ENCODE results near the gene SORCS2. TPM values are rescaled to one million over a fixed set of nuclear protein-coding genes. Genes with fewer than 3 reads are reported as not detected.

SORCS2 gene
- total and polyA plus RNA-seq, 2 of the 4 experiments (the other 2 are of a cell fraction), result 0.36 to 0.62 TPM

GRCh38 chr4:7287918-7288280 lies 95.6 kb downstream of the SORCS2 start:
- H3K9me1 ChIP-seq (ENCODE audit: insufficient read depth, low read length), result no peaks in the 10 kb centered on the region
- dilution Hi-C loops (cut with HindIII; ENCODE audit: low sequenced_read_pairs, unreplicated experiment), result no loop called here
- BruUV-seq (replicated peaks), result no TSS peak

More at GRCh38 chr4:7287918-7288280, 95.6 kb downstream of the SORCS2 start:
- Histone ChIP-seq H3K56ac (ENCODE audit: extremely low read depth, insufficient read depth, low read length) (no peak overlapping the region), H3K9ac (ENCODE audit: low read depth, low read length) (no peak overlapping the region), H3K36me3 (ENCODE audit: control insufficient read depth, insufficient read depth, low read length) (no peaks in the 10 kb centered on the region), H3K4me2 (ENCODE audit: low read depth, low read length) (no peak overlapping the region), H3K9me3 (ENCODE audit: control insufficient read depth, insufficient read depth, low read length) (no peaks in the 10 kb centered on the region), H3K4me3 (ENCODE audit: insufficient read depth, low read depth, low read length) (no peak overlapping the region), H3K23ac (ENCODE audit: low read depth, low read length) (no peak overlapping the region), H3K14ac (replicated peaks; ENCODE audit: low read depth, low read length) (no peak overlapping the region), H2BK5ac (ENCODE audit: low read depth, low read length, poor library complexity, severe bottlenecking) (no peak overlapping the region), H2BK15ac (ENCODE audit: low read depth, low read length) (no peak overlapping the region), H3K4ac (ENCODE audit: low read depth, low read length) (no peak overlapping the region), H4K91ac (ENCODE audit: insufficient read depth, low read depth, low read length) (no peak overlapping the region), H3K79me1 (ENCODE audit: low read depth in 1 of 2, low read length in 2 of 2) (no peaks in the 10 kb centered on the region), H2BK120ac (ENCODE audit: low read depth, low read length) (no peak overlapping the region), H3K4me1 (ENCODE audit: control insufficient read depth, insufficient read depth, low read length) (no peaks in the 10 kb centered on the region), H2AK9ac (replicated peaks; ENCODE audit: low read depth, low read length, poor library complexity) (no peak overlapping the region), H2AK5ac (ENCODE audit: low read depth, low read length) (no peak overlapping the region), H2AFZ (replicated peaks; ENCODE audit: low read length, poor library complexity) (no peak overlapping the region), H4K5ac (ENCODE audit: low read depth, low read length) (no peak overlapping the region), H3K27me3 (ENCODE audit: control insufficient read depth, insufficient read depth, low read length) (peaks cover 76% of the 10 kb centered on the region), H2BK20ac (ENCODE audit: low read depth, low read length) (no peak overlapping the region), H4K20me1 (ENCODE audit: insufficient read depth, low read length) (no peaks in the 10 kb centered on the region), H3K27ac (ENCODE audit: insufficient read depth, low read length) (no peak overlapping the region), H3K18ac (ENCODE audit: low read depth, low read length) (no peak overlapping the region), H4K8ac (ENCODE audit: low read depth in 2 of 2, low read length in 2 of 2) (no peak overlapping the region)
- TF ChIP-seq, protein P1, sequence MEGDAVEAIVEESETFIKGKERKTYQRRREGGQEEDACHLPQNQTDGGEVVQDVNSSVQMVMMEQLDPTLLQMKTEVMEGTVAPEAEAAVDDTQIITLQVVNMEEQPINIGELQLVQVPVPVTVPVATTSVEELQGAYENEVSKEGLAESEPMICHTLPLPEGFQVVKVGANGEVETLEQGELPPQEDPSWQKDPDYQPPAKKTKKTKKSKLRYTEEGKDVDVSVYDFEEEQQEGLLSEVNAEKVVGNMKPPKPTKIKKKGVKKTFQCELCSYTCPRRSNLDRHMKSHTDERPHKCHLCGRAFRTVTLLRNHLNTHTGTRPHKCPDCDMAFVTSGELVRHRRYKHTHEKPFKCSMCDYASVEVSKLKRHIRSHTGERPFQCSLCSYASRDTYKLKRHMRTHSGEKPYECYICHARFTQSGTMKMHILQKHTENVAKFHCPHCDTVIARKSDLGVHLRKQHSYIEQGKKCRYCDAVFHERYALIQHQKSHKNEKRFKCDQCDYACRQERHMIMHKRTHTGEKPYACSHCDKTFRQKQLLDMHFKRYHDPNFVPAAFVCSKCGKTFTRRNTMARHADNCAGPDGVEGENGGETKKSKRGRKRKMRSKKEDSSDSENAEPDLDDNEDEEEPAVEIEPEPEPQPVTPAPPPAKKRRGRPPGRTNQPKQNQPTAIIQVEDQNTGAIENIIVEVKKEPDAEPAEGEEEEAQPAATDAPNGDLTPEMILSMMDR (conservative IDR thresholded peaks at IDR 0.05; ENCODE audit: low read depth, low read length), result no peak
- TF ChIP-seq NFE2L2 (IDR thresholded peaks at IDR 0.05; ENCODE audit: low read depth, low read length) (no peak), CHD1 (IDR thresholded peaks at IDR 0.05; ENCODE audit: low read depth, low read length) (no peak), SMC3 (IDR thresholded peaks at IDR 0.05; ENCODE audit: low read depth, low read length) (no peak), BHLHE40 (IDR thresholded peaks at IDR 0.05; ENCODE audit: low read depth, low read length) (no peak), USF2 (IDR thresholded peaks at IDR 0.05; ENCODE audit: low read depth, low read length) (no peak), MAZ (IDR thresholded peaks at IDR 0.05; ENCODE audit: borderline replicate concordance, low read depth, low read length) (no peak), RAD21 (IDR thresholded peaks at IDR 0.05; ENCODE audit: low read length) (no peak), CEBPB (IDR thresholded peaks at IDR 0.05; ENCODE audit: low read depth, low read length) (no peak), RCOR1 (IDR thresholded peaks at IDR 0.05; ENCODE audit: insufficient replicate concordance, low read length) (no peak), MAFK (IDR thresholded peaks at IDR 0.05; ENCODE audit: low read depth, low read length) (no peak), RFX5 (IDR thresholded peaks at IDR 0.05; ENCODE audit: low read depth, low read length) (no peak), FOS (IDR thresholded peaks at IDR 0.05; ENCODE audit: low read depth, low read length) (no peak), ELK1 (IDR thresholded peaks at IDR 0.05; ENCODE audit: borderline replicate concordance, low read depth, low read length) (no peak), MXI1 (IDR thresholded peaks at IDR 0.05; ENCODE audit: borderline replicate concordance, low read depth, low read length) (no peak), POLR2A (IDR thresholded peaks at IDR 0.05; ENCODE audit: low read depth, low read length) (no peak)
- ChIA-PET POLR2A (ENCODE audit: unreplicated experiment) (no interaction called here), CTCF (no interaction called here)
- in situ Hi-C loops (cut with MboI; ENCODE audit: low sequenced_read_pairs), result loop anchor here (5.0 kb wide), 1 partner anchor 91 kb away; no protein-coding TSS in a partner anchor
- DNase-seq (no peak), ATAC-seq (ENCODE audit: low read depth) (no peak)
- 82% methylated on average over 9 of the region's 18 CpGs; no CpG with 5 or more reads in 1 of the 2 experiments for WGBS, 2 experiments (ENCODE audit: extremely low coverage in 2 of 2, insufficient read length in 1 of 2)
- intact Hi-C loops (cut with micrococcal nuclease), result no loop called here
